Measurements from ENCODE around the gene AURKB.
"Not testable (repeated sequence)": the region's sequence is repeated elsewhere in the genome, so short reads cannot be mapped to it uniquely, and the experiment has no call there.

DNA sequence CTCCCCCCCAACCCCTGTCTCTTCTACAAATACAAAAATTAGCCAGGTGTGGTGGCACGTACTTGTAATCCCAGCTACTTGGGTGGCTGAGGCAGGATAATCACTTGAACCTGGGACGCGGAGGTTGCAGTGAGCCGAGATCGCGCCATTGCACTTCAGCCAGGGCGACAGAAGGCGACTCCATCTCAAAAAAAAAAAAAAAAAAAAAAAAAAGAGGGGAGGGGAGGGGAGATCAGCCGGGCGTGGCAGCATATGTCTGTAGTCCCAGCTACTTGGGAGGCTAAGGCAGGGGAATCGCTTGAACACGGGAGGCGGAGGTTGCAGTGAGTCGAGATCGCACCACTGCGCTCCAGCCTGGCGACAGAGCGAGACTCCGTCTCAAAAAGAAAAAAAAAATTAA lies 40.2 kb downstream of the AURKB start:
- TF ChIP-seq, protein P1, sequence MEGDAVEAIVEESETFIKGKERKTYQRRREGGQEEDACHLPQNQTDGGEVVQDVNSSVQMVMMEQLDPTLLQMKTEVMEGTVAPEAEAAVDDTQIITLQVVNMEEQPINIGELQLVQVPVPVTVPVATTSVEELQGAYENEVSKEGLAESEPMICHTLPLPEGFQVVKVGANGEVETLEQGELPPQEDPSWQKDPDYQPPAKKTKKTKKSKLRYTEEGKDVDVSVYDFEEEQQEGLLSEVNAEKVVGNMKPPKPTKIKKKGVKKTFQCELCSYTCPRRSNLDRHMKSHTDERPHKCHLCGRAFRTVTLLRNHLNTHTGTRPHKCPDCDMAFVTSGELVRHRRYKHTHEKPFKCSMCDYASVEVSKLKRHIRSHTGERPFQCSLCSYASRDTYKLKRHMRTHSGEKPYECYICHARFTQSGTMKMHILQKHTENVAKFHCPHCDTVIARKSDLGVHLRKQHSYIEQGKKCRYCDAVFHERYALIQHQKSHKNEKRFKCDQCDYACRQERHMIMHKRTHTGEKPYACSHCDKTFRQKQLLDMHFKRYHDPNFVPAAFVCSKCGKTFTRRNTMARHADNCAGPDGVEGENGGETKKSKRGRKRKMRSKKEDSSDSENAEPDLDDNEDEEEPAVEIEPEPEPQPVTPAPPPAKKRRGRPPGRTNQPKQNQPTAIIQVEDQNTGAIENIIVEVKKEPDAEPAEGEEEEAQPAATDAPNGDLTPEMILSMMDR (IDR thresholded peaks at IDR 0.05), result not testable (repeated sequence)
- not testable (repeated sequence) for TF ChIP-seq POLR2A (IDR thresholded peaks at IDR 0.05)

Measured in testis (tissue), 2 donors.